Spleen (tissue), 11 donors: ENCODE data around the gene TBC1D22A. TPM values are rescaled to one million over a fixed set of nuclear protein-coding genes. Genes with fewer than 3 reads are reported as not detected.

Experiments
- DNase-seq: peaks from one replicate; pipeline ENCODE4 v3.0.0-alpha.2; 2020
- H3K27ac ChIP-seq, 8 donors: fragments of 200-600 bp; sonication (generic) in 7 of 8; 1 replicate in 4 of 8; 2 replicates in 4 of 8; pipeline versions ENCODE4 v1.5.0 to v1.8.0; 2016 to 2021; ENCODE audit warnings: inconsistent platforms in 4 of 8, mild to moderate bottlenecking in 4 of 8, moderate library complexity in 1 of 8
- H3K27me3 ChIP-seq, 7 donors: fragments of 200-600 bp; sonication (generic) in 6 of 7; replicated peaks in 1 of 7; 1 replicate in 4 of 7; 2 replicates in 3 of 7; pipeline versions ENCODE4 v1.5.0 to v1.8.0; 2016 to 2021; ENCODE audit warnings: inconsistent platforms in 3 of 7, mild to moderate bottlenecking in 1 of 7
- H3K36me3 ChIP-seq, 6 donors: fragments of 200-600 bp; sonication (generic) in 5 of 6; 1 replicate in 4 of 6; 2 replicates in 2 of 6; pipeline versions ENCODE4 v1.5.0 to v1.8.0; 2016 to 2021; ENCODE audit warnings: inconsistent platforms in 2 of 6
- H3K4me1 ChIP-seq, 6 donors: fragments of 200-600 bp; sonication (generic) in 5 of 6; 1 replicate in 3 of 6; 2 replicates in 3 of 6; pipeline versions ENCODE4 v1.5.0 to v1.8.0; 2016 to 2021; ENCODE audit warnings: inconsistent platforms in 3 of 6
- H3K4me3 ChIP-seq, 8 donors: fragments of 200-600 bp; sonication (generic) in 7 of 8; 1 replicate in 4 of 8; 2 replicates in 4 of 8; pipeline versions ENCODE4 v1.5.0 to v1.8.0; 2016 to 2021; ENCODE audit warnings: inconsistent platforms in 4 of 8, mild to moderate bottlenecking in 4 of 8, moderate library complexity in 2 of 8
- H3K9me3 ChIP-seq, 8 donors: fragments of 200-600 bp; sonication (generic) in 7 of 8; 1 replicate in 4 of 8; 2 replicates in 4 of 8; pipeline versions ENCODE4 v1.5.0 to v1.8.0; 2016 to 2021; ENCODE audit warnings: inconsistent platforms in 4 of 8
- CTCF ChIP-seq, 11 experiments: fragments of 200-600 bp in 7 of 11; fragments of 450-650 bp in 4 of 11; sonication (generic) in 4 of 11; IDR thresholded peaks in 8 of 11; conservative IDR thresholded peaks in 3 of 11; 1 replicate in 7 of 11; 2 replicates in 4 of 11; pipeline versions ENCODE4 v1.4.0 to v1.8.0; 2016 to 2021; ENCODE audit warnings: antibody characterized with exemption in 11 of 11, inconsistent platforms in 4 of 11, mild to moderate bottlenecking in 1 of 11
- POLR2A ChIP-seq, 3 donors: fragments of 450-650 bp; IDR thresholded peaks; one replicate each; pipeline ENCODE4 v1.5.1; 2017; ENCODE audit warnings: antibody characterized with exemption in 3 of 3, mild to moderate bottlenecking in 1 of 3
- POLR2AphosphoS5 ChIP-seq, 3 donors: sonication (generic); formaldehyde crosslinking; IDR thresholded peaks; one replicate each; pipeline ENCODE4 v1.5.1; 2017; ENCODE audit warnings: antibody characterized with exemption in 3 of 3
- WGBS, 5 donors: extraction: QIAGEN DNeasy Blood & Tissue Kit in 3 of 5; methylation state at CpG; one replicate each; pipeline versions ENCODE4 v1.1.5 to v1.1.7; 2013 to 2018; 5-methylcytosine and 5-hydroxymethylcytosine counted together
- intact Hi-C: fragments of 100-400 bp; cut with DNase I; formaldehyde crosslinking; loops from one replicate; pipeline ENCODE4 v1.15.0; 2023; ENCODE audit warnings: low total_unique reads
- polyA plus RNA-seq, 3 donors: library from polyadenylated mRNA; stranded (reverse); fragments of 200-250 nt; gene quantifications; one replicate each; pipeline ENCODE4 v1.2.1, GENCODE V29; 2013
- total RNA-seq, 7 donors: library from RNA; depleted of rRNA in 3 of 7; stranded (reverse); fragments of >200 nt in 3 of 7; fragmentation: NEBNext Ultra II Directional in 4 of 7; extraction: Animal tissue kit (Norgen Biotek cat#: 25700) in 4 of 7; gene quantifications; one replicate each; pipeline versions ENCODE4 v1.1.0 to v1.2.1, GENCODE V29; 2016 to 2021
- donor health status: healthy with polysubstance abuse.
- donor health status: DM: no; HTN: no; CAD: no; lungs with moderate emphysema.
- donor health status: DM: no; HTN: no; CAD: no.
- donor health status: Bipolar disorder and iron deficiency.
- donor health status: healthy.
- donor health status: DM: no; HTN: no; CAD: no.
- donor health status: DM: yes; HTN: yes; CAD: no.

TBC1D22A gene
- total and polyA plus RNA-seq, 10 donors = 17.2 to 66.9 (median 49.6) TPM

DNA sequence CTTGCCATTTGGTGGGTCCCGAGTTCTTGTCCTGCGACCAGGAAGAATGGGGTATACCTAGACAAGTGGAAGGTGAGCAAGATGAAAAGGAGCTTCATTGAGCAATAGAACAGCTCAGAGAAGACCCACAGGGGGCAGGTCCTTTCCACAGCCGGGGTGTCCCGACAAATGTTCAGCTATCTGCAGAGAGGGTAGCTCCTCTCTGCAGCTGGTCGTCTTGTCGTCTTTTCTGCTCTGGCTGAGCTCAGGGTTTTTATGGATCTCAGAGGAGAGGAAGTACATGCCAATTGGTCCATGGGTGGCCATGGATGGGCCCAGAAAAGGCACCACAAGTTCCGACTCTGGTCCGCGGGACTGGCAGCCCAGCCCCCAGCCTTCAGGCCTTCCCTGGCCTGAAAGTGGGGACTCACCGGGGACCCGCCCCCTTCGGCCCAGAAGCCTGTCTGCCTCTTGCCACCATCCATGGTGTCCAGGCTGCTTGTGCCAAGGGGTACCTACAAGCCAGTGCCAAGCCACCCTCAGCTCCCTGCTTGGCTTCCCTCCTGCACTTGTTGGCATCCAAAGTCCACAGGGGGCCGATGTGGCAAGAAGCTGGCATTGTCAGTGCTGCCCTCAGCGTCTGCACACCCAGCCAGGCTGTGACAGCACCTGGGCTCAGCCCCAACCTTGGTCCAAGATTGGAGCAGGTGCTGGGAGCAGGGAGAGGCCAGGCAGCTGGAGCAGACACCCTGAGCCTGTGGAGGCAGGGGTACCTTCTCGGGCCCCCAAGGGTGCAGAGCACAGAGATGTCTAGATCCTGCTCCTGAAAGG lies 438.9 kb downstream of the TBC1D22A start:
- H3K36me3 ChIP-seq = no peaks in the 10 kb centered on the region
- WGBS, 5 donors = 89 to 95% (median 90%) methylated on average over 11 to 15 of the region's 15 CpGs
- peaks cover 0 to 5% (median 0%) of the 10 kb centered on the region in 7 donors for H3K27me3 ChIP-seq
- DNase-seq = peak; percentile 66
- H3K4me3 ChIP-seq = no peak overlapping the region
- intact Hi-C loops = no loop called here
- H3K4me1 ChIP-seq = peaks cover 0 to 22% (median 9%) of the 10 kb centered on the region in 6 donors
- no peak overlapping the region for H3K27ac ChIP-seq
- no peak for TF ChIP-seq POLR2AphosphoS5 (IDR thresholded peaks at IDR 0.05)
- no peak for TF ChIP-seq POLR2A (IDR thresholded peaks at IDR 0.05)
- H3K9me3 ChIP-seq = no peaks in the 10 kb centered on the region

DNA sequence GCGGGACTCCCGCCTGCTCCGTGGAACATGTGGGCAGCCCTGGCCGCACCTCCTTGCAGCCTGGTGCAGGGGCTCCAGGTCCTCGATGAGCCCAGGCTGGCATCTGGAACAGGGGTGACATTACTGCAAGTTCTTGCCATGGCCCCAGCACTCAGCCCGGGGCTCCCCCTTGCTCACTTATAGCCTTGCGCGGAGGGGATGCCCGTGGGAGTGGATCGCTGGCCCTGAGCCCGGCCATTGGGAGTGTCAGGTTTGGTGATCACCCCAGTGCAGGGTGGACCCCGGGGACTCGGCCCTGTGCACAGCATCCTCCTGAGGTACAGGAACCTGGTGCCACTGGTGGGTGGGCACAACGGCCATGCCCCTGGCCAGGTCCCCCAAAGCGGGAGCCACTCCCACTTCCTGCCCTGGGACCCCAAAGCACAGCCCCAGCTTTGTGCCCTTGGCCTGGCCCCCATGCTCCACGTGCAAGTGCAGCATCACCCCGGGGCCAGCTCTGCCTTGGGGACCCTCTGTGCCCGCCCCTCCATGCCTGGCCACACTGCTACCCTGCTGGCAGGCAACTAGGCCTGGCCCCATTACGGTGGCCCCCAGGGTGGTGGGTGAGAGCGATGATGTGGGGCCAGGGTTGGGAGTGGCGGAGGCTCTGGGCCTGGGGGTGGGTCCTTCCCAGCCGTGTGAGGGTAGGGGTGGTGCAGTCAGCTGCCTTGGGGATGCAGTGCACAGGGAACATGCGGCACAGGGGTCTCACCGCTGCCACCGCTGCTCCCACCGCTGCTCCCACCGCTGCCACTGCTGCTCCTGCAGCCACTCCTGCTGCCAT lies 439.8 kb downstream of the TBC1D22A start:
- peak; percentile 73 for DNase-seq
- Histone ChIP-seq H3K9me3 (no peaks in the 10 kb centered on the region), H3K36me3 (no peaks in the 10 kb centered on the region), H3K4me3 (no peak overlapping the region), H3K4me1 (peaks cover 0 to 16% (median 6%) of the 10 kb centered on the region in 6 donors), H3K27ac (no peak overlapping the region), H3K27me3 (peaks cover 0 to 5% (median 0%) of the 10 kb centered on the region in 7 donors)
- intact Hi-C loops = no loop called here
- WGBS, 5 donors = 87 to 94% (median 88%) methylated on average over 19 to 27 of the region's 27 CpGs
- TF ChIP-seq CTCF (IDR thresholded peaks at IDR 0.05 in 8 of 11, conservative IDR thresholded peaks at IDR 0.05 in 3 of 11) = no peak

GRCh38 chr22:47202819-47203553 lies 440.5 kb downstream of the TBC1D22A start:
- TF ChIP-seq CTCF (IDR thresholded peaks at IDR 0.05 in 8 of 11, conservative IDR thresholded peaks at IDR 0.05 in 3 of 11) = no peak
- TF ChIP-seq POLR2A (IDR thresholded peaks at IDR 0.05) = no peak
- TF ChIP-seq POLR2AphosphoS5 (IDR thresholded peaks at IDR 0.05) = no peak
- peak; percentile 62 for DNase-seq
- Histone ChIP-seq H3K9me3 (no peaks in the 10 kb centered on the region), H3K27ac (no peak overlapping the region), H3K4me3 (no peak overlapping the region), H3K4me1 (peaks cover 0 to 15% (median 5%) of the 10 kb centered on the region in 6 donors), H3K27me3 (peaks cover 0 to 5% (median 0%) of the 10 kb centered on the region in 7 donors), H3K36me3 (no peaks in the 10 kb centered on the region)
- 87 to 95% (median 90%) methylated on average over 16 of the region's 16 CpGs for WGBS, 5 donors
- intact Hi-C loops = no loop called here

- Histone ChIP-seq H3K9me3 (no peaks in the 10 kb centered on the region), H3K4me3 (no peak overlapping the region), H3K36me3 (no peaks in the 10 kb centered on the region), H3K4me1 (peaks cover 0 to 15% (median 5%) of the 10 kb centered on the region in 6 donors), H3K27me3 (peaks cover 0 to 5% (median 0%) of the 10 kb centered on the region in 7 donors), H3K27ac (no peak overlapping the region)
- intact Hi-C loops = no loop called here
- TF ChIP-seq POLR2A (IDR thresholded peaks at IDR 0.05) (no peak), CTCF (IDR thresholded peaks at IDR 0.05 in 8 of 11, conservative IDR thresholded peaks at IDR 0.05 in 3 of 11) (no peak), POLR2AphosphoS5 (IDR thresholded peaks at IDR 0.05) (no peak)
- DNase-seq = peak; percentile 64
- 83 to 91% (median 86%) methylated on average over 10 of the region's 10 CpGs for WGBS, 5 donors
Measured at GRCh38 chr22:47203554-47203991, 441.1 kb downstream of the TBC1D22A start.
